Progenitor cell of endocrine pancreas (in vitro differentiated cells): ENCODE results near the gene RFFL. TPM values are rescaled to one million over a fixed set of nuclear protein-coding genes. Genes with fewer than 3 reads are reported as not detected.

Source experiments
- DNase-seq: peaks from one replicate; pipeline ENCODE4 v3.0.0; 2021; ENCODE audit warnings: low spot score; ENCODE audit not compliant: unreplicated experiment
- H3K27ac Mint-ChIP-seq: 2 replicates; pipeline ENCODE4 v1.8.0; 2021; ENCODE audit warnings: mild to moderate bottlenecking, moderate library complexity, mixed read lengths
- H3K27me3 Mint-ChIP-seq: 2 replicates; pipeline ENCODE4 v1.8.0; 2021; ENCODE audit warnings: mixed read lengths
- H3K36me3 Mint-ChIP-seq: 2 replicates; pipeline ENCODE4 v1.8.0; 2022; ENCODE audit warnings: mixed read lengths; ENCODE audit not compliant: insufficient read depth
- H3K4me1 Mint-ChIP-seq: 2 replicates; pipeline ENCODE4 v1.8.0; 2021; ENCODE audit warnings: low read depth, mixed read lengths
- H3K4me3 Mint-ChIP-seq: 2 replicates; pipeline ENCODE4 v1.8.0; 2021; ENCODE audit warnings: low read depth, mild to moderate bottlenecking, moderate library complexity, mixed read lengths
- H3K9me3 Mint-ChIP-seq: 2 replicates; pipeline ENCODE4 v1.8.0; 2021; ENCODE audit warnings: low read depth, mixed read lengths
- CTCF ChIP-seq: fragments of 200-600 bp; sonication (generic); IDR thresholded peaks from one replicate; pipeline ENCODE4 v1.5.0; 2021; ENCODE audit warnings: antibody characterized with exemption, mild to moderate bottlenecking; ENCODE audit not compliant: unreplicated experiment
- total RNA-seq: library from RNA; stranded (reverse); gene quantifications from 2 replicates; pipeline ENCODE4 v1.2.1, GENCODE V29; 2021

Gene RFFL
- total RNA-seq, 1 donor from 2014 or later, result 34.0 TPM

GRCh38 chr17:35016369-35016768 is 47.1 kb downstream of the RFFL start:
- DNase-seq, result no peak
- no peak for TF ChIP-seq CTCF
- H3K9me3 Mint-ChIP-seq, result no peaks in the 10 kb centered on the region
- no peak overlapping the region for H3K4me3 Mint-ChIP-seq
- H3K4me1 Mint-ChIP-seq, result peaks cover 21% of the 10 kb centered on the region
- H3K36me3 Mint-ChIP-seq, result peaks cover 13% of the 10 kb centered on the region
- H3K27me3 Mint-ChIP-seq, result no peaks in the 10 kb centered on the region
- no peak overlapping the region for H3K27ac Mint-ChIP-seq

GRCh38 chr17:35011671-35012216 is 51.8 kb downstream of the RFFL start:
- no peak overlapping the region for H3K4me3 Mint-ChIP-seq
- H3K27me3 Mint-ChIP-seq, result no peaks in the 10 kb centered on the region
- no peak for DNase-seq
- H3K36me3 Mint-ChIP-seq, result peaks cover 13% of the 10 kb centered on the region
- peak overlapping the region; percentile 23 for H3K27ac Mint-ChIP-seq
- no peaks in the 10 kb centered on the region for H3K9me3 Mint-ChIP-seq
- no peak for TF ChIP-seq CTCF
- peaks cover 8% of the 10 kb centered on the region for H3K4me1 Mint-ChIP-seq

GRCh38 chr17:35010093-35010492 is 53.4 kb downstream of the RFFL start:
- no peaks in the 10 kb centered on the region for H3K9me3 Mint-ChIP-seq
- H3K4me3 Mint-ChIP-seq, result no peak overlapping the region
- no peak for DNase-seq
- H3K27ac Mint-ChIP-seq, result no peak overlapping the region
- TF ChIP-seq CTCF, result no peak
- H3K27me3 Mint-ChIP-seq, result no peaks in the 10 kb centered on the region
- H3K4me1 Mint-ChIP-seq, result peaks cover 8% of the 10 kb centered on the region
- H3K36me3 Mint-ChIP-seq, result peaks cover 13% of the 10 kb centered on the region

GRCh38 chr17:35006961-35007360 is 56.5 kb downstream of the RFFL start:
- Mint-ChIP-seq H3K27me3 (no peaks in the 10 kb centered on the region), H3K9me3 (no peaks in the 10 kb centered on the region), H3K4me1 (peaks cover 3% of the 10 kb centered on the region), H3K36me3 (peaks cover 22% of the 10 kb centered on the region), H3K27ac (no peak overlapping the region), H3K4me3 (no peak overlapping the region)
- no peak for TF ChIP-seq CTCF
- no peak for DNase-seq

GRCh38 chr17:35006345-35006744 is 57.2 kb downstream of the RFFL start:
- H3K4me1 Mint-ChIP-seq, result no peaks in the 10 kb centered on the region
- no peak overlapping the region for H3K27ac Mint-ChIP-seq
- peaks cover 22% of the 10 kb centered on the region for H3K36me3 Mint-ChIP-seq
- H3K27me3 Mint-ChIP-seq, result no peaks in the 10 kb centered on the region
- no peak for DNase-seq
- H3K4me3 Mint-ChIP-seq, result no peak overlapping the region
- TF ChIP-seq CTCF, result no peak
- no peaks in the 10 kb centered on the region for H3K9me3 Mint-ChIP-seq
